ENCODE measurements around the gene EFHD1.
"Not testable (repeated sequence)": the region's sequence is repeated elsewhere in the genome, so short reads cannot be mapped to it uniquely, and the experiment has no call there.

The EFHD1 gene

DNA sequence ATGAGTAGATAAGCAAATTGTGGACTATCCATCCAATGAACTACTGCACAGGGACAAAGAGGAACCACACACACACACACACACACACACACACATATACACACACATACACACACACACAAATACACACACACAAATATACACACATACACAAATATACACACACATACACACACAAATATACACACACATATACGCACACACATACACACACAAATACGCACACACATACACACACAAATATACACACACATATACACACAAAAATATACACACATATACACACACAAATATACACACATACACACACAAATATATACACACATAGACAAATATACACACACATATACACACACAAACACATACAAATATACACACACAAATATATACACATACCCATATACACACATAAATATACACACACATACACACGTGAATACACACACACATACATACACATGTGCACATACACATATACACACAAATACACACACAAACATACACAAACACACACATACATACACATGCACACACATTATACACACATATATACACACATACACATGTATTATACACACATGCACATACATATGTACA lies 19.8 kb upstream of the EFHD1 start:
- no peak for DNase-seq (ENCODE audit: extremely low spot score, insufficient read length, low read depth)
- FAIRE-seq, result no peak

DNA sequence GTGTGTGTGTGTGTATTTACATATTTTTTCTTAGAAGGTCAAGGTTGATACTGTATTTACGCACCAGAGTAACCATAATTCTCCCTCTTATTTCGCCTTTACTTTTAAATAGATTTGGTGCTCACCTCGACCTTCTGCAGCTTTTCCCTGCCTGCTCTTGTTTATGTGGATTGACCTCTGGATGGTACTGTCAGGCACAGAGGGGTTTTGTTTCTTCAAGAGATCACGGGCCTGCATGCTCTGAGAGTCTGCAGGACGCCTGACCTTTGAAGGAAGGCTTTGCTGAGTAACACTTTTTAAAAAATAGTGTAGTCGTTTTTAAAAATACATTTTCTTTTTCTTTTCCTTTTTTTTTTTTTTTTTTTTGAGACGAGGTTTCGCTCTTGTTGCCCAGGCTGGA lies 18.1 kb upstream of the EFHD1 start:
- no peak for FAIRE-seq

DNA sequence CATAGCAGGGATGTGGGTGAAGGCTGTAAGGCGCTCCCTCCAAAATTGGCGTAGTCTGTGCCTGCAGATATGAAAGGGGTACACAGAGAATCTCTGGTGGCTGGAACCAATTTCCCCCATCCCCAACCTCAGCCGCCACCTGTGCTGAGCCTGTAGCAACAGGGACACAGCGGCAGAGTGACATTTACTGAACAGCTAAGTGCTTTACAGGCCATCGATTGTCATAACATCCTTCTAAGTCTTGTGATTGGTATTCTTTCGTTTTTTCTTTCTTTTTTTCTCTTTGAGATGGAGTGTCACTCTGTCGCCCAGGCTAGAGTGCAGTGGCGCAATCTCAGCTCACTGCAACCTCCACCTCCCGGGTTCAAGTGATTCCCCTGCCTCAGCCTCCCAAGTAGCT lies 12.2 kb upstream of the EFHD1 start:
- DNase-seq (ENCODE audit: extremely low spot score, insufficient read length, low read depth) (no peak), FAIRE-seq (no peak)

More for the DNA sequence above, 18.1 kb upstream of the EFHD1 start:
- no peak for DNase-seq (ENCODE audit: extremely low spot score, insufficient read length, low read depth)

DNA sequence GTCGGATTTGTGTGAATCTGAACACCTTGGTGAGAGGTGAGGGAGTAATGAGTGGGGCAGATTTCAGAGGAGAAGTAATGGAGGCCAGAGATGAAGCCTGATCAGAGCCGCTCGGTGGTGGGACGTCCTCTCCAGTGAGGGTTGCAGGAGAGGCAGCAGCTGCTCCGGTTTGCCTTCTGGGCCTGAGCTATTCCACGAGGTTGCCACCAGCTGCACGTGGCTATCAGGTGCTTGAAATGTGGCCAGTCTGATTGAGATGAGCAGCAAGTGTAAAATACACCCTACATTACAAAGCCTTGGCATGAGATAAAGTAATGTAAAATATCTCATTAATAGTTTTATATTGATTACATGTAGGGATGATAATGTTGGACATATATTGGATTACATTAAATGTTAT lies 10.8 kb upstream of the EFHD1 start:
- FAIRE-seq, result no peak
- DNase-seq (ENCODE audit: extremely low spot score, insufficient read length, low read depth), result no peak

DNA sequence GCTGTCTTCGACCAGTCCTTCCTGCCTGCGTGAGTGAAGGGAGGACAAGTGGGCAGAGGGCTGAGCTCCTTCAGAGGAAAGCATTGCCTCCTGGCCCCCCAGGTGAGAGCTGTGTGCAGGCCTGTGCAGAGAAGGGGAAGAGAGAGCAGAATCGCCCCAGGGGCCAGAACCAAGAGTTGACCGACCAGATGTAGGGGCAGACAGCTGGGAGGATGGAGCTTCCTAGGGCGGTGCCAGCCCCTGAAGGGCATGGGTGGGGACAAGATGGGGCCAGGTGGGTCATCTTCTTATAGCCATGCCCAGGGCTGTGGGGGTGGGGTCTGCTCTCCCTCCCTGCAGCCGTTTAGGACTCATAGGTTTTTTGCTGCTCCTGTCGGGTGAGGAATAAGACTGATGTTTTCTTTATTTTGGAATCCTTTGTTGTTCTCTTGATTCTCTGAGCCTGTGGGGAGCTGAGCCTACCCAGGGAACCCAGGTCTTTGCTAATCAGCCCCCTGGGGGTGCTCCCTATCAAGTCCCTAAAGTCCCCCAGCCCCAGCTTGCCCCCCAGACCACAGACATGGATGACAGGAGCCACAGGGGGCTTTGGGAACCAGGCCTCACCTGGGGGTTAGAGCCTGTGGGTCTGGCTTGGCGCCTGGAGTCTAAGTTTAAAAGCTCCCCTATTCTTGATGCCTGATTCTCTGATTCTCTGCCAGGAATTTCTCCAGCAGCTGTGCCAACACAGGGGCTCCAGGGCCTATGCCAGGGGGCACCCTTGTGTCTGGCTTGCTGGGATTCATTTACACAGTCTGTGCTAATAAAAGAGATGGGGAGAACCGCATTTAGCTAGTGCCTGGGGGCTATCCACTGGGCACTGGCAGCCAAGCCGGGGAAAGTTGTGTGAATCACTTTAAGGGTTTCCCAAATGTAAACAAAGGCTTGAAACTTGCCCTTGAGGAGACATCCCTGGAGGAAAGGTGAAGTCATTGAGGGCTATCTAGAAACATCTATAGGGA lies 9.3 kb upstream of the EFHD1 start:
- FAIRE-seq, result no peak
- DNase-seq (ENCODE audit: extremely low spot score, insufficient read length, low read depth), result no peak

GRCh38 chr2:232626584-232626983 lies 6.8 kb upstream of the EFHD1 start:
- DNase-seq (ENCODE audit: extremely low spot score, insufficient read length, low read depth) (no peak), FAIRE-seq (no peak)

DNA sequence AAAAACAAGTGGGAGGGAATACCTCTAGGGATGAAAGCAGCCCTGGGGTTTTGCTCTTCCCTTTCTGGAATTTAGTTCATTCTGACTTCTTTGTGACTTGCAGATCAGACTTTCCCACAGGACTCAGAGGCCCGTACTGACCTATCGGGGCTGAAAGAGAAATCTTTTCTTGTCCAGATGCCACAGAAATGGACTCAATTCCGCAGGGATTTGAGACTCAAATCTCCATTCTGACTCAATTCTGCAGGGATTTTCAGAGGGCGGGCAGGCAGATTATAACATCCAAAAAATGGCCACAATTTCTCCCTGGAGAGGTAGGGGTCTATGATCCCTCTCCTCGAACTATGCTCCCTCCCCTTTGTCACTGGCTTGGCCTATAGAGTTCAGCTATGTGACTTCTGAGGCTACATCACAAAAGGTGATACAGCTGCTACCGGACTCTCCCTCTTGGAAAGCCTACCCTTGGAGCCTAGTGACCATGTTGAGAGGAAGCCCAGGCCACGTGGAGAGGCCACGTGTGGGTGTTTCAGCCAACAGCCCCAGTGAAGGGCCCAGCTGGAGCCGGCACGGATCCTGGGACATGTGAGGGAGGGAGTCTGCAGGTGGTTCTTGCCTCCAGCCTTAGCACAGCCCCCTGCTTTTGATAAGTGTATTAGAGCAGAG lies 4.8 kb upstream of the EFHD1 start:
- FAIRE-seq, result no peak
- DNase-seq (ENCODE audit: extremely low spot score, insufficient read length, low read depth), result no peak

GRCh38 chr2:232629129-232629475 lies 4.3 kb upstream of the EFHD1 start:
- DNase-seq (ENCODE audit: extremely low spot score, insufficient read length, low read depth), result no peak
- no peak for FAIRE-seq

- DNase-seq (ENCODE audit: extremely low spot score, insufficient read length, low read depth) (no peak), FAIRE-seq (no peak)
Observed at GRCh38 chr2:232632229-232632903, 1.0 kb upstream of the EFHD1 start.

DNA sequence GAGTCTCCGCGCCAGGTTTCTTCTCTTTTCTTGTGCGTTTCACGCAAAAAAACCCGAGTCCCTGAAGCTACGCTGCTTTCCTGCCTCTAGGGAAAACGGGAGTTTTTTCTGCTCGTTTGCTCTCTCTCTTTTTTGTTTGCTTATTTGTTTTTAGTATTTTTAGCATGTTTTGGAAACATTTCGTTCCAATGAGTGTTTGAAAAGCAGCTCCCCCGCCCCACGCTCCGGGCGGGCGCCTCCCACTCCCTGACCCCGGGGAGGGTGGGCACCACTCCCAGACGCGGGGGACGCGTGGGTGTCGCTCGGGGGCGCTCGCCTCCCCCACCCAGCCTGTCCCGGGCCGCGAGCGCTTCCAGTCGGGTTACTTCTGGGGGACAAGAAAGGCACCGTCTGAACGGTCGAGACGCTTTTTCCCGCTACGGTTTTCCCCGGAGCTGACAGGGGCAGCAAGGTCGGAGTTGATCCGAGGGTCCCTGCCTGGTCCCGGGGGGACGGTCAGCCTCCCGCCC lies 446 bp upstream of the EFHD1 start:
- no peak for FAIRE-seq
- DNase-seq (ENCODE audit: extremely low spot score, insufficient read length, low read depth), result no peak

- no peak for FAIRE-seq
- DNase-seq (ENCODE audit: extremely low spot score, insufficient read length, low read depth), result no peak
Observed at GRCh38 chr2:232634206-232635150, 1.1 kb downstream of the EFHD1 start.

GRCh38 chr2:232635376-232635775 lies 2.0 kb downstream of the EFHD1 start:
- not testable (repeated sequence) for DNase-seq (ENCODE audit: extremely low spot score, insufficient read length, low read depth); FAIRE-seq

DNA sequence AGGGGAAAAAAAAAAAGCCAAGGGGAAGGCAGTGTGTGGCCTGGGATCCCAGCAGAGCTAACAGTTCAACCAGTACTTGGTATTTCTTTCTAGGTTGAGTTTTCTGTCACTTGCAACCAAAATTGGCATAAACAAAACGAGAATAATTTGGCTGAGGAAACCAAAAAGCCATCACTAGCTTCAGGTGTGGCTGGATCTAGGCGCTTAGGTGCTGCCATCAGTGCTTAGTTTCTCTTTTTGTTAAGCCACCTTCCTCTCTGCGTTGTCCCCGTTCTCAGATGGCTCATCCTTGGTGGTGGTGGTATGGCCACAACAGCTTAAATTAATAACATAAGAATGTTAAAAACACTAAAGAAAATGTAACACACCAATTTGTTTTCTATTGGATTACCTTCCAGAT lies 2.4 kb downstream of the EFHD1 start:
- DNase-seq (ENCODE audit: extremely low spot score, insufficient read length, low read depth), result no peak
- FAIRE-seq, result no peak

DNA sequence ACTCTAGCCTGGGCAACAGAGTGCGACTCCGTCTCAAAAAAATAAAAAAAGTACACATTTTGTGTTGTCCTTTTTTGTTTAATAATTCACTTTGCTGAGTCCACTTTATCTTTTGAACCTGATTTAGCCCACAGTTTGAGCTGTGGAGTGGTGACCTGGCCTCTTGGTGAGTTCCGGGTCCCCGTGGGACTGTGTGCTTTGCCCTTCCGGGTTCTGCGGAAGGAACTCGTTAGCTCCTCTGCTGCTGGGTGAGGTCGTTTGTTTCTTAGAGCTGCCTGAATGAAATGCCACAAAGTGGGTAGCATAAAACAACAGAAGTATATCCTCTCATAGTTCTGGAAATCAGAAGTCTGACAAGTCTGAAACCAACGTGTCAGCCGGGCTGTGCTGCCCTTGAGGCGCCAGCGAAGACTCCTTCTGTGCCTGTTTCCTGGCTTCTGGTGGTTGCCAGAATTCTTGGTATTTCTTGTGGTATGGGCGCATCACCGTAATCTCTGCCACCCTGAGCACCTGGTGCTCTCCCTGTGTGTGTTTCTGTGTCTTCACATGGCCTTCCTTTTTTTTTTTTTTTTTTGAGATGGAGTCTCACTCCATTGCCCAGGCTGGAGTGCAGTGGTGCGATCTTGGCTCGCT lies 3.5 kb downstream of the EFHD1 start:
- FAIRE-seq, result no peak
- no peak for DNase-seq (ENCODE audit: extremely low spot score, insufficient read length, low read depth)

DNA sequence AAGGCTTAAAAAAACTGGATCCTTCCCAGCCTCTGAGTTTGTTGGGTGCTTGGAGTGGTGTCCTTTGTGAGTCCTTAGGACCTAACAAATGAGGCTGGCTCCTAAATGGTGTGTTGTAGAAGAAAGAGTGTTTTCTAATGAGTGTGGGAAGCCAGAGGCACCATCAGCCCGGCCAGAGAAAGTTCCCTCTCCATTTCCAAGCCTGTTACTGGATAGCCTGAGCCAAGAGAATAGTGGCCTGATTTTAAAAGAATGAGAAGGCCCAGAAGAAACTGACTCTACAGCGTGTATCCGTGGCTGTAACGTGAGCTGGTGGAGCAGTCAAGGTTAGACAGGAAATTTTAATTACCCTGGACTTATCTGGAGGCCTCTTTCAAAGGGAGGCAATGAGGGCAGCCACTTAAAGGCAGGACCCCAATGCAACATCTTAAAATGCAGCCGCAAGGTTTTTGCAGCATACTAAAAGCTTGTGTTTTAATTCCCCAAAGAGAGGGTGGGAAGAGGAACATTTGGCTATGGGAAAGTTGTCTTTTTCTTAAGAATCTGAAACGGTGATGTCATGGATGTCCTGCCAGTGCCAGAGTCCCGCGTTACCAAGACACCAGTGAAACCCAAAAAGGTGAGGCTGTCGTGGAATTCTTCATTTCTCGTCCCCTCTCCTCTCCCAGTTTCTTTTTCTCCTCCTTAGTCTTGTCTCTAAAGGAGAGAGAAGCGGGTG lies 4.6 kb downstream of the EFHD1 start:
- FAIRE-seq (no peak), DNase-seq (ENCODE audit: extremely low spot score, insufficient read length, low read depth) (no peak)

DNA sequence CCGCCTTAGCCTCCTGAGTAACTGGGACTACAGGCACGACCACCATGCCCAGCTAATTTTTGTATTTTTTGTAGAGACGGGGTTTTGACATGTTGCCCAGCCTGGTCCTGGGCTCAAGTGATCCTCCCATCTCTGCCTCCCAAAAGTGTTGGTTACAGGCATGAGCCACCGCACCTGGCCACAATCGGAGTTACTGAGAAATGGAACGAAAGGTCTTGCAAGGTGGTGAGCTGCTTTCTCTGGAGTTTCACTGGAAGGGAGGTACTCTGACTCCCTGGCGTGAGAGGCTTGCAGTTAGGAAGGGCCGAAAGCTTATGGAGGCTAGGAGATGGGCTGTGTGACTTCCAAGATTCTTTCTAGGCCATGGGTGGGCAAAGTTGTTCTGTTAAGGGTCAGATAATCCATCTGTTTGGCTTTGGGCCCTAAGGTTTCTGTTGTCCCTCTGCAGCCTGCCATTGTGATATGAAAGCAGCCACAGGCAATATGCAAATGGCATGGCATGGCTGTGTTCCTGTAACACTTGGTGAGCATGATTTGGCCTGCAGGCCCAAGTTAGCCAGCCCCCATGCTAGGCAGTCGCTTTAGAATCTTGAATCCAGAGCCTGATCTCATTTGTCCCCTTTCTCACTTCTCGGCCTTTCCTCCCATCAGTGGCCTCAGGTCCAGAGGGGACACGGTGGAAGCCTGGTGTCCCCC lies 7.9 kb downstream of the EFHD1 start:
- DNase-seq (ENCODE audit: extremely low spot score, insufficient read length, low read depth) (no peak), FAIRE-seq (no peak)

GRCh38 chr2:232643147-232643425 lies 9.7 kb downstream of the EFHD1 start:
- FAIRE-seq (no peak), DNase-seq (ENCODE audit: extremely low spot score, insufficient read length, low read depth) (no peak)

- DNase-seq (ENCODE audit: extremely low spot score, insufficient read length, low read depth) (no peak), FAIRE-seq (no peak)
Observed at GRCh38 chr2:232643813-232644347, 10.5 kb downstream of the EFHD1 start.
